Astrocyte of the spinal cord (primary cell): ENCODE measurements around the gene HLA-DRA.

Experiments used
- DNase-seq: peaks from one replicate; pipeline ENCODE4 v3.0.0; 2011; ENCODE audit warnings: low read depth, low spot score
- H3K4me3 ChIP-seq: 2 replicates; pipeline ENCODE4 v1.5.1; 2011; ENCODE audit warnings: low read depth, mild to moderate bottlenecking, low read length, moderate library complexity
- in situ Hi-C: cut with HindIII; loops from 2 replicates; pipeline ENCODE4 v1.10.0; 2017; ENCODE audit warnings: low sequenced_read_pairs
- TF ChIP-seq, protein P1 (sequence below): IDR thresholded peaks from 2 replicates; pipeline ENCODE4 v1.5.1; 2012; ENCODE audit warnings: low read depth, mild to moderate bottlenecking, low read length, inconsistent platforms

The HLA-DRA gene

DNA sequence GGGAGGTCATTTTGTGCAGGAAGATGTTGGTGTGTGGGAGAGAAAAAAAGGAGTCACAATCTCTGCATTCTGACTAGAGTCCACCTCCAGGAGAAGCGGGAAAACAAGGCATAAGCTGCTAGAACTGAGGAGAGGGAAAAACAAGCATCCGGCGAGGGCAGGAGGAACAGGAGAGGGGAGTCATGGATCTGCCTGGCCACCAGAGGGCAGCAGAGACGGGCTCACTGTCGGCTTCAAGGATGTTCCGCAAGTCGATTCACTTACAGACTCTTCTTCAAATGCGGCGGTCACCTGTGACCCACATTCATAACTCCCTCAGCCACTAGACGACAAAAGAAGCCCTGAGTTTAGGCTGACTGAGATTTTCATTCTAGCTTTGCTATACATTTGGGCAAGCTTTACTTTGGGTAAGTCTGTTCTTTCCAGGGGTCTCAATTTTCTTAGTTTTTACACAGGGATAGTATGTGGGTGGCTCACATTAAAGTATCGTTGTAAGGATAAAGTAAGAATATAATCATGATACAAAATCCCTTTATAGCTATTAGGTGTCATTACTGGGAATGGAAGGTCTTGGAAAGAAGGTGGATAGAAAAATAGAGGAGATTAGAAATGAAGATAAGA lies 26.1 kb upstream of the HLA-DRA start:
- no peak overlapping the region for H3K4me3 ChIP-seq
- DNase-seq = peak; percentile 66
- TF ChIP-seq, protein P1, sequence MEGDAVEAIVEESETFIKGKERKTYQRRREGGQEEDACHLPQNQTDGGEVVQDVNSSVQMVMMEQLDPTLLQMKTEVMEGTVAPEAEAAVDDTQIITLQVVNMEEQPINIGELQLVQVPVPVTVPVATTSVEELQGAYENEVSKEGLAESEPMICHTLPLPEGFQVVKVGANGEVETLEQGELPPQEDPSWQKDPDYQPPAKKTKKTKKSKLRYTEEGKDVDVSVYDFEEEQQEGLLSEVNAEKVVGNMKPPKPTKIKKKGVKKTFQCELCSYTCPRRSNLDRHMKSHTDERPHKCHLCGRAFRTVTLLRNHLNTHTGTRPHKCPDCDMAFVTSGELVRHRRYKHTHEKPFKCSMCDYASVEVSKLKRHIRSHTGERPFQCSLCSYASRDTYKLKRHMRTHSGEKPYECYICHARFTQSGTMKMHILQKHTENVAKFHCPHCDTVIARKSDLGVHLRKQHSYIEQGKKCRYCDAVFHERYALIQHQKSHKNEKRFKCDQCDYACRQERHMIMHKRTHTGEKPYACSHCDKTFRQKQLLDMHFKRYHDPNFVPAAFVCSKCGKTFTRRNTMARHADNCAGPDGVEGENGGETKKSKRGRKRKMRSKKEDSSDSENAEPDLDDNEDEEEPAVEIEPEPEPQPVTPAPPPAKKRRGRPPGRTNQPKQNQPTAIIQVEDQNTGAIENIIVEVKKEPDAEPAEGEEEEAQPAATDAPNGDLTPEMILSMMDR = peak; percentile 94
- in situ Hi-C loops = no loop called here

DNA sequence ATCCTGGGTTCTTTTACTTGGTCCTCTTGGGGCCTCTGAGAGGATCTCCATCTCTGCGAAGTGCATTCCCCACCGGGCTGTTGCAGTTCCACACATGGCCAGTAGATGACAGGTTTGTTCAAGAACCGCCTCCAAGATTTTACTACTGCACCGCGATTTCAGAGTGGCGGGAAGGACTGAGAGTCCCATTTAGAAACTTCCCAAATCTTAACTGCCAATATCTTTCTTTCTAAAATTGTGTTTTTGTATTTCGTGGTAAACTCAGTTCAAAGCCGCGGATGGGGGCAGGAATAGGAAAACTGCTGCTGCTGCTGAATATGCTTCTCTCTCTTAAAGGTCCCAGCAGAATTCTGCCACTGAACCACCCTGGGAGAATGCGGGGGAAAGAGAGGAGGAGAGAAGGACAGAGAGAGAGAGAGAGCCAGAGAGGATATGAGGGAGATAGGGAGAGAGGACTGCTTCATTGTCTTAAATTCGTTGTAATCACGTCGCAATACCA lies 24.1 kb upstream of the HLA-DRA start:
- H3K4me3 ChIP-seq = no peak overlapping the region
- in situ Hi-C loops = no loop called here
- peak; percentile 59 for DNase-seq
- TF ChIP-seq, protein P1 = peak; percentile 100

DNA sequence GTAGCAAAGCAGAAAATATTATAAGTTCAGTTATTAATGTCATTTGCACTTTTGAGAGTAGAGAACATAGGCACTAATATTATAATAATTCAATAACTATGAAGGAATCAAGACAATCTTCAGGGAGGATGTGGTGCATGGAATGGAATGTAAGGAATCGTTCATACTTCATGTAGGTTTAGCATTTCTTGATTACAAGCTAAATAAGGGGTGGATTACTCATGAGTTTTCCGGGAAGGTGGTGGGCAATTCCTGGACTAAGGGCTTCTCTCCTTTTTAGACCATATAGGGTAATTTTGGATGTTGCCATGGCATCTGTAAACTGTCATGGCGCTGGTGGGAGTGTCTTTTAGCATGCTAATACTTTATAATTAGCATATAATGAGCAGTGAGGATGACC lies 23.7 kb upstream of the HLA-DRA start:
- DNase-seq = no peak
- H3K4me3 ChIP-seq = no peak overlapping the region
- in situ Hi-C loops = no loop called here
- TF ChIP-seq, protein P1 = no peak

DNA sequence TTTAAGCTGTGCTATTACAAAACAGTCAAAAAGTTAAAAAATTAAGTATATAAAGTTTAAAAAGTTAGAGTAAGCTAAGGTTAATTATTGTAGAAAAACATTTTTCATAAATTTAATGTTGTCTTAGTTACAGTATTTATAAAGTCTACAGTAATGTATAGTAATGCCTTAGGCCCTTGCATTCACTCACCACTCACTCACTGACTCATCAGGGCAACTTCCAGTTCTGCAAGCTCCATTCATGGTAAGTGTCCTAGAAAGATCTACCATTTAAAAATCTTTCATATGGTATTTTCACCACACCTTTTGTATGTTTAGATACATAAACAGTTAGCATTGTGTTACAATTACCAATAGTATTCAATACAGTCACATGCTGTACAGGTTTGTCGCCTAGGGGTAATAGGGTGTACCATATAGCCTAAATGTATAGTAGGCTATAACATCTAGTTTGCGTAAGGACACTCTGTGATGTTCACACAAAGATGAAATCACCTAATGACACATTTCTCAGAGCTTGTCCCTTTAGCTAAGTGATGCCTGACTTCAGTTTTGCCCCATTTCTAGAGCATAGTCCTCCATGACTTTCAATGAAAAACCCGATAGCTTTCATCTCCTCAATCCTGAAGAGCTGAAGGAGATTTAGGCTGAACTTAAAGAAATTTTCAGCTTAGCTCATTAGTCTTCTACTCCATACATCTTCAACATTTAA lies 14.9 kb upstream of the HLA-DRA start:
- in situ Hi-C loops = no loop called here
- TF ChIP-seq, protein P1 = no peak
- no peak for DNase-seq
- no peak overlapping the region for H3K4me3 ChIP-seq

DNA sequence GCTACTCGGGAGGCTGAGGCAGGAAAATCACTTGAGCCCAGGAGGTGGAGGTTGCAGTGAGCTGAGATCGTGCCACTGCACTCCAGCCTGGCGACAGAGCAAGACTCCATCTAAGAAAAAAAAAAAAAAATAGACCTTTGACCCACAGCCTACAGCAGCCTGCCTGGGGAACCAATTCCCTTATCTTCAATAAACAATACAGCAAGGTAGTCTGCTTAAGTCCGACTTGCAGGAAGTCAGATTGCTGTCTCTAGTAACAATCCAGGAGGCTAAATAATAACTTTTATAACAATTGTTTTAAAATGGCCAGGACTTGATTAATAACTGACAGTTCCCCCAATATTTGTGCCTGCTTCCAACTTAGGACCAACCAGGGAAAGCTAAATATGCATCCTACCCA lies 13.3 kb upstream of the HLA-DRA start:
- TF ChIP-seq, protein P1 = no peak
- DNase-seq = no peak
- in situ Hi-C loops = no loop called here
- H3K4me3 ChIP-seq = no peak overlapping the region

DNA sequence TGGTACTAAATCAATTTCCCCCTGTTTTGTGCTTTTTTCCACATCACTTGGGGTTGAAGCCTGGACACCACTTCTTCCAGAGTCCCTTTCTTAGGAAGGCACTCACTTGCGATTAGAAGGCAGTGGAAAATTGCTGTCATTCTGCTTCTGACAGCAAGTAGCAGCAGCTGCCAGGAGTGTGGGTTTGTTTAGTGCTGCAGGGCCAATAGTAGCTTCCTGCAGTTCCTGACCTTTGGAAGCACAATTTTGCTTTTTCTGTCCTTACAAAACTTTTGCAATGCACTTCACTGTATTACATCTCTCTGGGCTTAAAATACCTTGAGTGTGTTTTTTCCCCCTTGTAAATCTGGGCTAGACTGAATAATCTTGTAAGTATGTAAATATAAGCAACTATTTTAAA lies 12.5 kb upstream of the HLA-DRA start:
- no peak overlapping the region for H3K4me3 ChIP-seq
- TF ChIP-seq, protein P1 = no peak
- in situ Hi-C loops = no loop called here
- DNase-seq = no peak
